Middle frontal gyrus (tissue), 1 donor: ENCODE data around the gene VN1R5.
"Not testable (repeated sequence)": the region's sequence is repeated elsewhere in the genome, so short reads cannot be mapped to it uniquely, and the experiment has no call there.

Source experiments
- DNase-seq: peaks from one replicate; pipeline ENCODE4 v3.0.0-alpha.2; 2015; ENCODE audit warnings: low spot score; ENCODE audit errors: extremely low spot score

VN1R5 gene

DNA sequence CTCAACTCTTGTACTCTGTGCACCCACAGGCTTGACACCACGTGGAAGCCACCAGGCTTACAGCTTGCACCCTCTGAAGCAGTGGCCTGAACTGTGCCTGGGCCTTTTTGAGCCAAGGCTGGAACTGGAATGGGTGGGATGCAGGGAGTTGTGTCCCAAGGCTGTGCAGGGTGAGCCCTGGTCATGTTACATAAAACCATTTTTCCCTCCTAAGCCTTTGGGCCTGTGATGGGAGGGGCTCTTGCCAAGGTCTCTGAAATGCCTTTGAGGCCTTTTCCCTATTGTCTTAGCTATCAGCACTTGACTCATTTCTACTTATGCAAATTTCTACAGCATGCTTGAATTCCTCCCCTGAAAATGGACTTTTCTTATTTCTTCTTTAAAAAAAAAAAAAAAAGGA lies 14.1 kb downstream of the VN1R5 start:
- DNase-seq: no peak

DNA sequence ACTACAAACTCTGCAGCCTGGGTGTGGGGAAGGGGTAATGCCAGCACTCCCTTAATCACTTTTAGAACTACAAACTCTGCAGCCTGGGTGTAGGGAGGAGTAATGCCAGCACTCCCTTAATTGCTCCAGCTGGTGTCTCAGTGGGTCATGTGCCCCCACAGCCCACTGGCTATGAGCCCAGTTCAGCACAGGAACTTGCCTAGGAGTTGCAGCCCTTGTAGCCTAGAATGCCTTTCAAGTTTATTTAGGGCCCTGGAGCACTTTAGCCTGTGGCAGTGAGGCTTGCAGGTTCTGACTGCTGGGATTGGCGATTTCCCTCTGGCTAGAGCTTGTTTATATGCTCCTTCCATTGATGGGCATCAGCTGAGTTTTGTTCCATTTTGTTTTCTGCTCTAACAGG lies 17.1 kb downstream of the VN1R5 start:
- DNase-seq: peak; percentile 5

DNA sequence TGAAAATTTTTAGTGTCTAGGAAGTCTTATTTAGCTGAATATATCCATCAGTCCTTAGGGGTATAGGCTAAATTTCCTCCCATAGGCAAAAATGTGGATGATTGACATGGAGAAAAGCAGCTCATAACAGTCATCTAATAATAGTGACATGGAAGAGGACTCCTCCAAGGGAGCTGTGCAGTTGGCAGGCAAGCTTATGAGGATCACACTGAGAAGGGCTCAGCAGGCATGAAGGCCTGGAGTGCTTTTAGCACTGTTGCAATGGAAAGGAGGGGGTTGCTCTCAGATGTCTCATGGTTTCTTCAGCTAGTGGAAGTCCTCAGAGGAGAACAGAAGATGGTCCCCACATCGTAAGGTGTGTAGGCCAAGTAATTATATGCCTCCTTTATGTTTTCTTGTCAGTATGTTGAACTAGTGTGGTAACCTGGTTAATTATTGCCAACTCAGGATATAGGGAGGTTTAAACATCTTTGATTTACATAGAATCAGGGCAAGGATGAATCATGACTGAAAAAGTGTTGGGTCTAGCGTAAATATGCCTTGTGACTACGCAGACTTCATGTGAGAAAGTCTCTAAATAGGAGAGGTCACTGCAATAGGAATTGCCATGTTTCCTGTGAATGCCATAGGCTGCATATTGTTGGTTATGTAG lies 18.9 kb downstream of the VN1R5 start:
- no peak for DNase-seq

DNA sequence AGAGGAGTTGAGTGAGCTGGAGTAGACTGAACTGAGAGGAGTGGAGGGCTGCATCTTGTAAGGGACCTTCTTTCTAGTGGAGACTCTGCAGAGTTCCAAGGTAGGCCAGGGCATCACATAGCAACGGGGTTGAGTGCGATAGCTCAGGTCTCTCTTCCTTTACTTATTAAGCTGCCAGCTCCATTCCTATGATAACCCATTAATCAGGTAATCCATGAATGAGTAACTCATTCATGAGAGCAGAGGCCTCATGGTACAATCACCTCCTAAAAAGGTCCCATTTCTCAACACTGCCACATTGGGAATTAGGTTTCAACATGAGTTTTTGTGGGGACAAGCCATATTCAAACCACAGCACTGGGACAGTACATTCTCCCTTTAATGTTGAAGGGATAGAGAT lies 21.3 kb downstream of the VN1R5 start:
- DNase-seq: no peak

DNA sequence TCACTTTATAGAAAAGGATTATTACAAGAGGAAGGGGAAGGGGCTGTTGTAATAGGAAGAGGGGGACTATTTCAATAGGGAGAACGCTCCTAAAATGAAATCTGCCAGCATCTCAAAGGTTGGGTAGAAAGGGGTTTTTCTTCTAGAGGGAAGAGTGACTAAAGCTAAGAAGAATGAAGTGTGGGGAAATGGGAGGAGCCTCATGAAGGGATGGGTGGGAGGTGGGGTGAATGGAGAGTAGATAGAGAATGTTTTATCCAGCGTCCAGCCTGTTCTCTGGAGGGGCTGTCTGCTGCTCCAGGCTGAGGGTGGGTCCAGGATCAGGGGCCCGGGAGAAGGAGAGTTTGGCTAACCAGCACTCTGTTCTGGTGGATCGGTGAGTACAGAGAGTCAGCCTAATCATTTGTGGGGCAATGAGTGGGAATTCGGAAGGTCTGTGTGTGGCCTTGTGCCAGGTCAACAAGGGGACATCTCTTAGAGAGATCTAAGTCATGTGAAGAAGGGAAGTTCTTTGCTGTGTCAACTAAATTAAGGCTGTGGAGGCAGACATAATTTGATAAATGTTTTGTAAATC lies 25.2 kb downstream of the VN1R5 start:
- DNase-seq: no peak

DNA sequence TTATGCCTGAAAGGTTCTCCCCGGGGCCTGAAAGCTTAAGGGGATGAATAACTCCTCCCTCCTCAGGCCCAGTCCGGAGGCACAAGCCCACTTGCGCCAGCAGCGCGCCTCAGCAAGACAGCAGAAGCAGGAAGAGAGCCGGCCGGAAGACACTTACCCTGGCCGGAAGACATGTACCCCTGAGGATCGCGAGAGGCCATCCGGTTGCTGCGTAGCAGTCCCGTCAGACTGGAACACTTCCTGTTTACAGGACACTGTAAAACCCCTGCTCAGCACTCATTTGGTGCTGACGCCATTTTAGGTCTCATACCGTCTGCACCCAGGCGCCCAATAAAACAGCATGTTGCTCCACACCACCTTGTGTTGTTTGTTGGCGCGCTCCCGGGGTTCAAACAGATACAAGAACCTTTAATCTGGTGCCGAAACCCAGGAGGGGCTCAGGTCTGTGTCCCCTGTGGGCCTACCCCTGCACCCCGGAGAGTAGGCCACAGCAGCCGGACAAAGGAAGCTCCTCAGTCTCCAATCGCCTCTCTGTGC lies 30.3 kb downstream of the VN1R5 start:
- no peak for DNase-seq

DNA sequence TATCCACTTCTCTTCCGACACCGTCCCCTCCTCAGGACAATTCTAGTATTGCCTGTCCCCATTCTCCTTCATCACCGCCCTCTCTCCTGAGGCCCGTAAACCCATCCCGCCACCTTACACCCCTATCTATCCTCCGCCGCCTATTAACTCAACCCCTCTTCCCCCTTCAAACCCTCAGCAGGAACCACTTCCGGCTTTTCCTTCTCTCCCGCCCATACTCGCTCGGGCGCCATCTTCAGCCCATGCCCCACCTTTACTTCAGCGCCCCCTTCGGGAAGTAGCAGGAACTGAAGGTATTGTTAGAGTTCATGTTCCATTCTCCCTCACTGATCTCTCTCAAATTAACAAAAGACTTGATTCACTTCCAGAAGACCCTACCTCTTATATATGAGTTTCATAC lies 31.6 kb downstream of the VN1R5 start:
- no peak for DNase-seq

DNA sequence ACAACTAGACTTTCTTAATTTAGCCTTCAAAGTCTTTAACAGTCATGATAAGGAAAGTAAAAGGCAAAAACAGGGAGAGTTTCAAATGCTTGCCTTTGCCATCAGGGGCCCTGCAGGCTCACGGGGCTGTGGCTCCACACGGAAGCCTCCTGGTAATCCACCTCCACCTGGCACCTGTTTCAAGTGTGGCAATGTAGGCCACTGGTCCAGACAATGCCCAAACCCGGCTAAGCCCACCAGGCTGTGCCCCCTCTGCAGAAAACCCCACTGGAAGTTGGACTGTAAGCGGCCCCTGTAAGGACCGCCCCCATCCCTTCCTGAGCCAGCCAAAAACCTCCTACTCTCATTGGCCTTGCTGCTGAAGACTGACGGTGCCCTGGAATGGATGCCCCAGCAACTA lies 32.5 kb downstream of the VN1R5 start:
- DNase-seq: no peak

DNA sequence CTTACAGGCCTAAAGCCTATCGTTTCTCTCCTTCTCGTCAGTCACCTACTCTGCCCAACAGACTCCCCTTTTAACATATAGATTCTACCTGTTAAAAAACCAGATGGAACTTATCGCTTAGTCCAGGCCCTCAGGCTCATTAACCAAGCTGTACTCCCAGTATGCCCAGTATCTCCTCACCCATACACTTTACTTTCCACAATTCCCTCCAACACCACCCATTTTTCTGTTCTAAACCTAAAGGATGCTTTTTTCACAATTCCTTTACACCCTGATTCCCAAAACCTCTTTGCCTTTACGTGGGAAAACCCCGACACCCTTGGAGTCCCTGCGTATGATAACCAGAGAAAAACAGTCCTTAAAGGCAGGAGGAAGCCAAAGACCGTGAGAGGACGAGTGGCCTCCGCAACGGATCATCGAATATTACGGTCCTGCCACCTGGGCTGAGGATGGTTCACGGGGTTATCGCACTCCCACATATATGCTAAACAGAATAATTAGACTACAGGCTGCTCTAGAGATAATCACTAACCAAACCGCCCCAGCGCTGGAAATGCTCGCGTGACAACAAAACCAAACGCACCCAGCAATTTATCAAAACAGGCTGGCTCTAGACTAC lies 33.5 kb downstream of the VN1R5 start:
- not testable (repeated sequence) for DNase-seq

DNA sequence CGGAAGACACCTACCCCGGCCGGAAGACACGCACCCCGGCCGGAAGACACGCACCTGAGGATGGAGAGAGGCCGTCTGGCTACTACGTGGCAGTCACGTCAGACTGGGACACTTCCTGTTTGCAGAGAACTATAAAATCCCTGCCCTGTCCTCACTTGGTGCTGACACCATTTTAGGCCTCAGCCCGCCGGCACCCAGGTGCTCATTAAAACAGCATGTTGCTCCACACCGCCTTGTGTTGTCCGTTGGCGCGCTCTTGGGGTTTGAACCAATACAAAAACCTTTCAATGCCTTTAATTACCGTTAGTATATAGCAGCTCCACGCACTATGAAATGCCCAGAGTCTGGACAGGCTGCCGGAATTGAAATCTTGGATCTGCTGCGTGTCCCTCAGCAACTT lies 34.7 kb downstream of the VN1R5 start:
- DNase-seq: no peak

DNA sequence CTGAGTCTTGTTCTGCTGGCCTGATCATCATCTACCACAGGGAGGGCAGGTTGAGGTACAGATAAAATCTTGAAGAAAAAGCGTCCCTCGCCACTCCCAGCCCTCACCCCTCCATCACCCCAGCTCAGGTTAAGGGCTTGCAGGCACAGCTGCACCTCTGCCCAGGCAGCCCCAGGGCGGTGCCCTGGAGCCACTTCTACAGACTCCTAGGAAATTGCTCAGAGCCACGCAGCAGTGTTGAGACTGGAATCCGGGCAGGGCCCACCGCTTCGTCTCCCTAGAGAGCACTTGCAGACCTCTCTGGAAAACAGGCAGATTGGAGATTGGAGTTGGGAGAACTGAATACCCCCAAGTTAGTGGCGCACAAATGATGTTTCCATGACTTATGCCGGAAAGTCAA lies 35.3 kb downstream of the VN1R5 start:
- no peak for DNase-seq

DNA sequence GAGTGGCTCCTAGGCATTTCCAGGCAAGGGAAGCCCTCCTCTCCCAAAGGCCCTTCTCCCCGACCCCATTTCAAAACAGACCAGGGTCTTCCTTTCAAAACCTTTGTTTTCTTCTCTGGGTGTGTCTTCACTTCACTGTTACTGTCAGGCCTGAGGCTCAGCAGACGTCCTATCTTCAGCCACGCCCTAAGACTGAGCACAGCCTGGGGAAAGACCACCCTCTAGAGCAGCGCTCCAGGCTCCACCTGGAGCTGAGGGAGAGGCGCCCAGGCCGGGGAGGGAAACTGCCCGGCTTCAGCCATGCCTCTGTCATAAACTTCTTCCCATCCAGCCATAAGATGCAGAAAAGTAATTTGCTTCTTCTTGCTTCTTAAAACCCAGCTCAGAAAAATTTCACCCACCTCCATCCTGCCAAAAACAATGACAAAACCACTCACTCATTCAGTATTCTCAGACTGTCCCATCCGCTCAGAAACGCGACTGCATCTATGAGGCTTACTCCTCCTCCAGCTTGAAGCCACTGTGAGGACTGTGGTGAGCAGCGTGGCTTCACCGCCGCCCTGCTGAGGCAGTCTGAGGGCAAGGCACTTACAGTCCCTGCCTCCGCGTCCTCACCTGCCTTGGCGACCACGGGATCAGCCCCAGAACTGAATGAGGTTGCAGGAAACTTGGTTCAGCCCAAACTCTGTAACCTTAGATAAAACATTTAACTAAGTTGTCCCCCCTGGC lies 36.1 kb downstream of the VN1R5 start:
- no peak for DNase-seq

DNA sequence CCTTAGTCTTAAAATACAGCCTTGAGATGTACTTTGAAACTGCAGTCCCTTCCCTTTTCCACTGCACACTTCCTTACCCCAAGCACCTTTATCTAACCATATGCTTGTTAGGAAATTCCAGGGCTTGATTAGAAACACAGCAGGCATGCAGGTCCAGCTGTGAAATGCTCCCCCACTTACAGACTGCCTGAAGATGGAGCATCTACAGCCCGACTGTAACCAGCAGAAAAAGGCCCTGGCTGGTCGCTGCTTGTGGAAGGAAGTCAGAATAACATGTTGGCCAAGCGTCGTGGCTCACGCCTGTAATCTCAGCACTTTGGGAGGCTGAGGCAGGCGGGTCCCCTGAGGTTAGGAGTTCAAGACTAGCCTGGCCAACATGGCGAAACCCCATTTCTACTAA lies 37.2 kb downstream of the VN1R5 start:
- DNase-seq: no peak

DNA sequence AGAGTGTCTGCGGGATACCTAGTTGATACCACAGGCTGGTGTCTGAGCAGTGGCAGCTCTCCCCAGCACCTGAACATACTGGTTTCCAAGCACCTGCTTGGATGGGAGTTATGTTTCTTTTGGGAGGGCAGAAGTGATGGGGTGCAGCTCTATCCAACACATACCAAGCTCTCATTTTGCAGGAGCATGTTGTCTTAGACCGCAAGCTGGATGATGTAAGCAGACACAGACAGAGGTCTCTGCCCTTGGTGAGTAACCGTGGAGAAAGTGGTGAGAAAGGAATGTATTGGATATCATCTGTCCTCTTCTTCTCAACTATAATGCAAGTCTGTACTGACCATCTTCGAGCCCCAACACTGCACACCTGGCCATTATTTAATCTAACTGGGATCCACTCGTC lies 38.4 kb downstream of the VN1R5 start:
- no peak for DNase-seq

DNA sequence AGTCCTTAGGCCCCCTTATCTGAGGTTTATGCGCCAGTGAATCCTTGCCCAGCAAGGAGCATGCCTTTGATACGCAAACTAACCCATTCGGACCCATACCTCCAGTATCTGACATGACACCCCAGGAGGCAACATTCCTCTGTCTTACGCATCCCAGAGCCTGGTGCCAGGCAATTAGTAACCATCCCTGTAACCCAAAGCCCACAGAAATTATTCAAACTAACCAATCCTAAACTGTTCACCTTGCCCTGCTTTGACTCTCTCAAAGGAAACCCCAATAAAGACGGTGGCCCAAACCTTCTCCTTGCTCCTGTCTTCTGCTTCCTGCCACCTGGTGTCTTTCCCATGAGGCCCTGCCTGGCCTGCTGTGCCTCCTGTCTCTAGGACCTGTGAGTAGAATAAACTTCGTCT lies 39.4 kb downstream of the VN1R5 start:
- DNase-seq: no peak

DNA sequence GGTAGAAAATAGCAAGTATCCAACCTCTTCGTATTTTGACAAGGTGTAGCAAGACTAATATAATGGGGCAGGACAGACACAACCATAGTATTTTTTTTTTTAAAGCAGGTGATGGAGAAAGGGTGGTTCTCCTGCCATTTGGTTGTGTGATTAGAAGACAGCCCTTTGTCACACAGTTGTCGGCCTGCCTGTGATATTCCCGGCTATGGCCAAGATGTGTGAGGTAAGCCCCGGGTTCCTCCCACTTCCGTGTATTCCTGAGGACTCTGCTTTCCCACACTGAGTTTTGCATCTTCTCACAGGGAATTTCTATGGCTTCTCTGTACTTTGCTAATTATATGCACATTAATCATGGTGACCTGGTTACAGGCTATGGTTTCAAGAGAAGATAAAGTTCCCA lies 39.9 kb downstream of the VN1R5 start:
- no peak for DNase-seq

DNA sequence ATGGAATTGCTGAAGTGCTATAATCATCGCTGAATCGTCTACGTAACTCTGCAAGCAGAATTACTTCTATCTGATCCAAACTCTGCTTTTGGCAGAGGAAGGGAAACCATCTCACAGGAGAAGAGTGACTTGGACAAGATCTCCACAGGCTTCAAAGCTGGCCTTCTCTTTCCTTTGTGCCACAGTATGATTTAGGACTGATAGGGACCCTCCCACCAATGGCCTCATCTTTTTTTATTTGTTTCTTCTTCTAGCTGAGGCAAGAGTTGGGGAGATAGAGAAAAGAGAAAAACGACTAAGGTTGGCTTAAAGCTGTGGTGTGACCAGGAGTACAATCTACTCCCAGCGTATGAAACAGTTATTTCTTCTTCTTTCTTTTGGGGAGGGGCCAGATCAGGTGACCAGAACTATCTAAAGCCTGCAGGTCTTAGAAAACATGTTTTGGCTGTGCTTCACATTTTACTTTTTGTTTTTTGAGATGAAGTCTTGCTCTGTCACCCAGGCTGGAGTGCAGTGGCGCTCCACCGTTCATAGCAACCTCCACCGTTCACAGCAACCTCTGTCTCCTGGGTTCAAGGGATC lies 40.8 kb downstream of the VN1R5 start:
- DNase-seq: no peak

DNA sequence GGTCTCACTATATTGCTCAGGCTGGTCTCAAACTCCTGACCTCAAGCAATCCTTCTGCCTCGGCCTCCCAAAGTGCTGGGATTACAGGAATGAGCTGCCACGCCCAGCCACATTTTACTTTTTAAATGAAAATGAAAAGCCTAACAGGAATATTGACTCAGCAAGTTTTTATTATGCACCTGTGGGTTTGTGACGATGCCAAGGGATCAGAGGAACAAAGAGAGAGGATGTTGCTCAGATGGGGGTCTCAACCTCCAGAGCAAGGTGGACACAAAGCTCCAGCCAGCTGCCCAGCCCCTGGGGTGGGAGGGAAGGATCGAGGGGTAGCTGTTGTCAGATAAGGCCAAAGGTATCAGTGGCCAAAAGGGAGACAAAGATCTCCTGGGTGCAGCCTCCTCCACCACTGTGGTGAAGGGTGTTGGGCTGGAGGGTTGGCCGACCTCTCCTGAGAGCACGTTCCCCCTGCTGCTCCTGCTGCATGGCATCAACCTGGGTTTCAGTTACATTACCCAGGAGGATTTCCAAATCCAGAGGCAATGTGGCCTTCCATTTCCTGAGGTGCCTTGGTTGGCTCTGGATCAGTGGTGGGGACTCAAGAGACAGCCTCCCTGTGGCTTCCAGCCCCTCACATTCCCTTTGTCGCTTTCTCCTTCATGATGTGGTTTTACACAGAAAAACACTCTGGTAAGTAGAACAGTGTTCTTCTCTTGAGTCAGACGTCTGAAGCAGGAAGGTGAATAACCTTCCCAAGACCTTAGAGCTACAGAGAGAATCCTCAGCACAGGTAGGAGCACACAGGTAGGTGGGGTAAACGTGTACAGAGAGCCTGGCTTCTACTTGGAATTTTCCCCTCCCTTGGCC lies 41.6 kb downstream of the VN1R5 start:
- DNase-seq: no peak

DNA sequence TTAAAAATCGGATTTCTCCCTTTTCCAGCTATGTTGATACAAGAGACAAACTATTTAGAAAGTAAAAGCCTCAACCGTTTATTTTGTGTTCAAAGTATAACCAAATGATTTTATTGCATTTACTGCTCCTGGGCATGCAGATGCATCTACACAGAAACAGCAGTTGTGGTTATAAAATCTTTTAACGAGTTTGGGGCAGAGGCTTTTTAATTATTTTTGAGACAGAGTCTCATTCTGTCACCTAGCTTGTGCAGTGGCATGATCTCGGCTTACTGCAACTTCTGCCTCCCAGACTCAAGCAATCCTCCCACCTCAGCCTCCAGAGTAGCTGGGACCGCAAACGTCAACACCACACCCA lies 42.2 kb downstream of the VN1R5 start:
- DNase-seq: no peak

DNA sequence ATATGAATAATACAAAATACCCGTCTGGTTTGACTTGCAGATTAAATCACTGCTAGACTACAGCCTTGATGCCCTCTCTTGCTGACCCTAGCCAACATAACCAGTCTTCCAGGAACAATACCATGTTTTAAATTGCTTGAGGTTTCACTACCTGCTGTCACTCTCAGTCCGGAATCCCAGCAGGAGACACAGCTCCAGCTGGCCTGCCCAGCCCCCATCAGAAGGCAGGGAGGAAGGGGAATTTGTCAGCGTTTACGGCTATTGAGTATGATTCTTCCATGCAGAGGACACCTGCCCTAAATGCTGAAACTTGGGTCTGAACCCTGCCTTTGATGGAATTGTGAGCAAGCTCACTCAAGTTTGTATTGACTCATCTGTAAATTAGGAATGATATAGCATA lies 42.8 kb downstream of the VN1R5 start:
- DNase-seq: no peak
